HCT116 (cell line): ENCODE data around the gene ARHGEF37. TPM values are rescaled to one million over a fixed set of nuclear protein-coding genes. Genes with fewer than 3 reads are reported as not detected.

Experiments used
- ATAC-seq: fragments of 200-7000 bp; cut with Tn5 transposase; 2 replicates; pipeline ENCODE4 v1.9.1; 2020; ENCODE audit warnings: mild to moderate bottlenecking, moderate library complexity
- BruUV-seq: library from RNA; stranded (reverse); fragments of 400-500 nt; replicated peaks from 2 replicates; lab custom pipeline; 2021; lab: Mats Ljungman, UMichigan
- CTCF ChIA-PET: fragments of 300-600 bp; sonication (Branson Sonifier 250); formaldehyde crosslinking; loops from one replicate; lab custom pipeline; 2021; ENCODE audit warnings: antibody characterized with exemption; lab: Charles Lee
- POLR2A ChIA-PET: fragments of 300-600, 350-600 bp; sonication (Branson Sonifier 250); formaldehyde crosslinking; loops from one replicate; lab custom pipeline; 2021; ENCODE audit warnings: antibody characterized with exemption; lab: Charles Lee
- RAD21 ChIA-PET, 2 experiments: fragments of 300-600 bp; sonication (Branson Sonifier 250); formaldehyde crosslinking; loops; one replicate each; lab custom pipeline; 2023; ENCODE audit warnings: low total read pairs in 2 of 2; ENCODE audit not compliant: uncharacterized antibody in 2 of 2, unreplicated experiment in 2 of 2, low non-redundant PET in 1 of 2; lab: Charles Lee
- DNase-seq: peaks from one replicate; pipeline ENCODE4 v3.0.0-alpha.2; 2010; ENCODE audit warnings: low read depth, low spot score
- H2AFZ ChIP-seq: fragments of 200-600 bp; shearing (Covaris generic), sonication (generic); 2 replicates; pipeline ENCODE4 v1.6.1; 2017; ENCODE audit warnings: low read depth, mixed run types, mixed read lengths, antibody characterized with exemption, low read length; ENCODE audit not compliant: poor library complexity, severe bottlenecking
- H3K27ac ChIP-seq: 2 replicates; pipeline ENCODE4 v1.5.1; 2012; ENCODE audit warnings: low read depth, low read length
- H3K27me3 ChIP-seq: fragments of 200-600 bp; sonication (generic); 2 replicates; pipeline ENCODE4 v1.6.1; 2016; ENCODE audit warnings: mixed run types, low read length, mixed read lengths; ENCODE audit not compliant: insufficient read depth
- H3K36me3 ChIP-seq, 2 experiments: fragments of 200-500 bp in 1 of 2; fragments of 200-600 bp in 1 of 2; sonication (Bioruptor generic) in 1 of 2; sonication (generic) in 1 of 2; 2 replicates each; pipeline versions ENCODE4 v1.5.1 to v1.6.1; 2014 to 2016; ENCODE audit warnings: low read length in 2 of 2, inconsistent platforms in 1 of 2, mixed read lengths in 1 of 2, mixed run types in 1 of 2; ENCODE audit not compliant: insufficient read depth in 2 of 2, control insufficient read depth in 1 of 2
- H3K4me1 ChIP-seq, 2 experiments: fragments of 200-600 bp in 1 of 2; sonication (generic) in 1 of 2; 2 replicates each; pipeline versions ENCODE4 v1.5.1 to v1.6.1; 2012 to 2017; ENCODE audit warnings: low read length in 2 of 2, inconsistent platforms in 1 of 2, mild to moderate bottlenecking in 1 of 2, mixed read lengths in 1 of 2, mixed run types in 1 of 2, moderate library complexity in 1 of 2; ENCODE audit not compliant: insufficient read depth in 2 of 2, control insufficient read depth in 1 of 2
- H3K4me2 ChIP-seq: fragments of 200-600 bp; sonication (generic); 2 replicates; pipeline ENCODE4 v1.6.1; 2017; ENCODE audit warnings: mixed run types, low read length, mixed read lengths
- H3K4me3 ChIP-seq, 2 experiments: fragments of 200-600 bp in 1 of 2; sonication (generic) in 1 of 2; replicated peaks in 1 of 2; 2 replicates each; pipeline ENCODE4 v1.5.1; 2011 to 2016; ENCODE audit warnings: low read length in 2 of 2, control low read depth in 1 of 2, low read depth in 1 of 2, mild to moderate bottlenecking in 1 of 2, mixed read lengths in 1 of 2, mixed run types in 1 of 2
- H3K79me2 ChIP-seq: fragments of 200-600 bp; sonication (generic); 2 replicates; pipeline ENCODE4 v1.6.1; 2017; ENCODE audit warnings: mild to moderate bottlenecking, mixed run types, low read length, moderate library complexity, mixed read lengths; ENCODE audit not compliant: insufficient read depth
- H3K9ac ChIP-seq: fragments of 200-600 bp; sonication (generic); 2 replicates; pipeline ENCODE4 v1.6.1; 2016; ENCODE audit warnings: low read length, mixed read lengths
- H3K9me2 ChIP-seq: fragments of 200-600 bp; sonication (generic), shearing (Covaris generic); 2 replicates; pipeline ENCODE4 v1.6.1; 2017; ENCODE audit warnings: mixed run types, mild to moderate bottlenecking, moderate library complexity; ENCODE audit not compliant: insufficient read depth
- H3K9me3 ChIP-seq, 2 experiments: fragments of 200-500 bp in 1 of 2; fragments of 200-600 bp in 1 of 2; sonication (Bioruptor generic) in 1 of 2; sonication (generic) in 1 of 2; 2 replicates each; pipeline ENCODE4 v1.6.1; 2014 to 2017; ENCODE audit warnings: low read length in 2 of 2, mixed read lengths in 2 of 2, inconsistent platforms in 1 of 2, low read depth in 1 of 2, mild to moderate bottlenecking in 1 of 2, mixed run types in 1 of 2, moderate library complexity in 1 of 2; ENCODE audit not compliant: control insufficient read depth in 1 of 2, insufficient read depth in 1 of 2
- H4K20me1 ChIP-seq: fragments of 200-600 bp; sonication (generic), shearing (Covaris generic); 2 replicates; pipeline ENCODE4 v1.6.1; 2017; ENCODE audit warnings: mixed run types, mild to moderate bottlenecking, moderate library complexity; ENCODE audit not compliant: insufficient read depth
- CEBPB ChIP-seq: IDR thresholded peaks from 2 replicates; pipeline ENCODE4 v1.6.1; 2012; ENCODE audit warnings: low read depth
- EGR1 ChIP-seq: IDR thresholded peaks from 2 replicates; pipeline ENCODE4 v1.6.1; 2012; ENCODE audit warnings: low read depth
- ELF1 ChIP-seq: IDR thresholded peaks from 2 replicates; pipeline ENCODE4 v1.6.1; 2012; ENCODE audit warnings: low read depth, borderline replicate concordance
- FOSL1 ChIP-seq: IDR thresholded peaks from 2 replicates; pipeline ENCODE4 v1.6.1; 2012; ENCODE audit warnings: low read depth
- POLR2A ChIP-seq: IDR thresholded peaks from 2 replicates; pipeline ENCODE4 v1.7.0; 2011; ENCODE audit warnings: borderline replicate concordance; ENCODE audit not compliant: insufficient read depth, insufficient read length; ENCODE audit errors: extremely low read depth
- SP1 ChIP-seq: IDR thresholded peaks from 2 replicates; pipeline ENCODE4 v1.6.1; 2012; ENCODE audit warnings: low read depth
- YY1 ChIP-seq: IDR thresholded peaks from 2 replicates; pipeline ENCODE4 v1.6.1; 2011; ENCODE audit warnings: low read length, low read depth, moderate library complexity, mild to moderate bottlenecking; ENCODE audit not compliant: insufficient replicate concordance; ENCODE audit errors: extremely low read depth
- intact Hi-C: fragments of 100-400 bp; cut with micrococcal nuclease; formaldehyde crosslinking; loops from 2 replicates; pipeline ENCODE4 v1.10.0; 2022
- total RNA-seq: library from RNA; stranded (reverse); gene quantifications from one replicate; pipeline ENCODE4 v1.2.1, GENCODE V29; 2021; ENCODE audit not compliant: unreplicated experiment
- TF ChIP-seq, protein P1 (sequence below): IDR thresholded peaks from 2 replicates; pipeline ENCODE4 v1.6.1; 2012
- TF ChIP-seq, protein P2 (sequence below): IDR thresholded peaks from 2 replicates; pipeline ENCODE4 v1.6.1; 2012; ENCODE audit warnings: low read depth
- TF ChIP-seq, protein P3 (sequence below): IDR thresholded peaks from 2 replicates; pipeline ENCODE4 v1.6.1; 2012

ARHGEF37 gene
- total RNA-seq, 1 experiment from 2014 or later = 7.0 TPM

DNA sequence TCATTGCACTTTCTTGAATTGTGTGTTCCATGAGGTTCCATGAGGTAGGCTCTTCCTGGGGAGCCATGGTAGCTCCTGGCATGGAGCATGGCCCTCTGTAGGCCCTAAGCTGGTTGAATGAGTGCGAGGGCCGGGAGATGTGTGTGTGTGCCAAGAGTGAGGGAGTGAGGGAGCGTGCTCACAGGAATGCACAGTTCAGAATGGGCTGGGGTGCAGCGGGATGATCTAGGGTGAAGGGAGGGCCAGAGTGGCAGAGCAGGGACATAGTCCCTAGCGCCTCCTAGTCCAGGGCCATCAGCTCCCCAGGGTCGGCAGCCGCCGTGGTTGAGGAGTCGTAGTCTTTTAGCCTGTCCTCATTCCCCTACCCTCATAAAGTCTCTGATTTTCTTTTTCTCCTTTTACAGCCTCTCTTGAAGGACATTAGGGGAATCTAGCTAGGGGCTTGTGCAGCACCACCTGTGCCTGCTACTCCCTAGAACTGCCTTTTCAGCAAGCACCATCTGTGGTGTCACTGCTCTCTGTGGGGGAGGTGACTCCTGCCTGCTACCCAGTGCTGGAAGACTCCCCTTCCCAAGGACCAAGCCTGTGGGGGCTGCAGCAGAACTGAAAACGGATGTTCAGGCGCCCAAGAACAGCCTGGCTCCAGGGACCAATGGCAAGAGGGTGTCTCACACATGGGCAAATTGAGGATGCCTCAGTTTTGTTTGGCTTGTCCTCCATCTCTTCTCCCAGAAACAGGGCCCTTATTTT lies 83.5 kb downstream of the ARHGEF37 start:
- Histone ChIP-seq H3K9me2 (no peaks in the 10 kb centered on the region), H3K4me2 (no peak overlapping the region), H3K9me3 (no peaks in the 10 kb centered on the region), H3K9ac (no peak overlapping the region), H2AFZ (no peak overlapping the region), H3K36me3 (no peaks in the 10 kb centered on the region), H3K79me2 (no peaks in the 10 kb centered on the region), H3K4me1 (peaks cover 3 to 7% of the 10 kb centered on the region in 2 experiments; a peak in 3 of 4 replicates), H3K27me3 (no peaks in the 10 kb centered on the region), H3K27ac (no peak overlapping the region), H4K20me1 (no peaks in the 10 kb centered on the region)
- ChIA-PET RAD21 (interaction anchor here in 1 of 2 experiments (1.0 kb wide), 1 partner anchor 27 kb away, joined by 3 read pairs; no protein-coding TSS in a partner anchor), CTCF (no interaction called here), POLR2A (no interaction called here)
- DNase-seq = no peak
- no TSS peak for BruUV-seq
- intact Hi-C loops = loop anchor here (5.0 kb wide), 1 partner anchor 67 kb away; the partner anchor contains the start of gene PPARGC1B
- TF ChIP-seq EGR1 (no peak), POLR2A (no peak), SP1 (no peak), CEBPB (no peak), ELF1 (no peak), FOSL1 (no peak), YY1 (no peak)
- TF ChIP-seq, protein P1, sequence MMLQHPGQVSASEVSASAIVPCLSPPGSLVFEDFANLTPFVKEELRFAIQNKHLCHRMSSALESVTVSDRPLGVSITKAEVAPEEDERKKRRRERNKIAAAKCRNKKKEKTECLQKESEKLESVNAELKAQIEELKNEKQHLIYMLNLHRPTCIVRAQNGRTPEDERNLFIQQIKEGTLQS = no peak
- TF ChIP-seq, protein P2, sequence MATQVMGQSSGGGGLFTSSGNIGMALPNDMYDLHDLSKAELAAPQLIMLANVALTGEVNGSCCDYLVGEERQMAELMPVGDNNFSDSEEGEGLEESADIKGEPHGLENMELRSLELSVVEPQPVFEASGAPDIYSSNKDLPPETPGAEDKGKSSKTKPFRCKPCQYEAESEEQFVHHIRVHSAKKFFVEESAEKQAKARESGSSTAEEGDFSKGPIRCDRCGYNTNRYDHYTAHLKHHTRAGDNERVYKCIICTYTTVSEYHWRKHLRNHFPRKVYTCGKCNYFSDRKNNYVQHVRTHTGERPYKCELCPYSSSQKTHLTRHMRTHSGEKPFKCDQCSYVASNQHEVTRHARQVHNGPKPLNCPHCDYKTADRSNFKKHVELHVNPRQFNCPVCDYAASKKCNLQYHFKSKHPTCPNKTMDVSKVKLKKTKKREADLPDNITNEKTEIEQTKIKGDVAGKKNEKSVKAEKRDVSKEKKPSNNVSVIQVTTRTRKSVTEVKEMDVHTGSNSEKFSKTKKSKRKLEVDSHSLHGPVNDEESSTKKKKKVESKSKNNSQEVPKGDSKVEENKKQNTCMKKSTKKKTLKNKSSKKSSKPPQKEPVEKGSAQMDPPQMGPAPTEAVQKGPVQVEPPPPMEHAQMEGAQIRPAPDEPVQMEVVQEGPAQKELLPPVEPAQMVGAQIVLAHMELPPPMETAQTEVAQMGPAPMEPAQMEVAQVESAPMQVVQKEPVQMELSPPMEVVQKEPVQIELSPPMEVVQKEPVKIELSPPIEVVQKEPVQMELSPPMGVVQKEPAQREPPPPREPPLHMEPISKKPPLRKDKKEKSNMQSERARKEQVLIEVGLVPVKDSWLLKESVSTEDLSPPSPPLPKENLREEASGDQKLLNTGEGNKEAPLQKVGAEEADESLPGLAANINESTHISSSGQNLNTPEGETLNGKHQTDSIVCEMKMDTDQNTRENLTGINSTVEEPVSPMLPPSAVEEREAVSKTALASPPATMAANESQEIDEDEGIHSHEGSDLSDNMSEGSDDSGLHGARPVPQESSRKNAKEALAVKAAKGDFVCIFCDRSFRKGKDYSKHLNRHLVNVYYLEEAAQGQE = no peak
- TF ChIP-seq, protein P3, sequence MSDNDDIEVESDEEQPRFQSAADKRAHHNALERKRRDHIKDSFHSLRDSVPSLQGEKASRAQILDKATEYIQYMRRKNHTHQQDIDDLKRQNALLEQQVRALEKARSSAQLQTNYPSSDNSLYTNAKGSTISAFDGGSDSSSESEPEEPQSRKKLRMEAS = no peak
- TF ChIP-seq, all 23 proteins: peak for 0
- no peak for ATAC-seq
- no peak overlapping the region for H3K4me3 ChIP-seq
